ENCODE measurements around the gene NRXN3.

The NRXN3 gene

DNA sequence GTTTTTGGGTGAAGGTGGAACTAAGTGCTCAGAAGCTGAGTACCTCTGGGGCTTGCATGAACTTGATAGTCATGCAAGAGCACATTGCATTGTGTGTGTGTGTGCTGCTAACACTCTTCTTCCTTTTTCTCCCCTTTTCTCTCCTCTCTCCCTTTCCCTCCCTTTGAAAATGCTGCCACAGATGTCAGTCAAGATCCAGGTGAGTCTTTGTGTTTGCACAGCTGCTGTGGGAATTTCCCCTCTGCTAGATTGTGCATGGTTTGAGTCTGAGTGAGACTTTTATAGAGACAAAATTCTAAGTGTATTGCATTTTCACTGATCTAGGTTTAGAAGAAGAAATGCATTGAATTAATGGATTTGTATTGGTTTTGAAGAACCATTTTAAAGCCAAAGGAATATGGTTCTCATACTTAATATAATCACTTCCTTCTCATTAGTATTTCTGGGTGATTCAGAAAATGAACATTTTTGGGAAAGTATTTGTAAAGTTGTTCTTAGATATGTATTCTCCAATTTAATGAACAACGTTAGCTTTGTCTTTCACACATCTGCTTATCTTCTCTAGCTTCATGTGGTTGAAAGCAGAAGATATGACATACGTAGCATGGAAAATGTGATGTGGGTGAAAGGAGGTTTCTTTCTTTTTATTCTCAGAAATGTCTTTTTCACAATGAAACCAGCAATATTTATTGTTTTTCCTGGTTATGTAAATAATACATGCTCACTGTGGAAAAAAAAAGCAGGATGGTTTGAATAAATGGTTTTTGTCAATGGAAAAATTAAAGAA lies 108.5 kb downstream of the NRXN3 start:
- no peak for TF ChIP-seq CTCF (IDR thresholded peaks at IDR 0.05; ENCODE audit: low read depth, low read length, missing control alignments)
- H3K4me3 ChIP-seq (ENCODE audit: low read depth, low read length) = no peak overlapping the region
- no peak for DNase-seq (ENCODE audit: low read depth)

DNA sequence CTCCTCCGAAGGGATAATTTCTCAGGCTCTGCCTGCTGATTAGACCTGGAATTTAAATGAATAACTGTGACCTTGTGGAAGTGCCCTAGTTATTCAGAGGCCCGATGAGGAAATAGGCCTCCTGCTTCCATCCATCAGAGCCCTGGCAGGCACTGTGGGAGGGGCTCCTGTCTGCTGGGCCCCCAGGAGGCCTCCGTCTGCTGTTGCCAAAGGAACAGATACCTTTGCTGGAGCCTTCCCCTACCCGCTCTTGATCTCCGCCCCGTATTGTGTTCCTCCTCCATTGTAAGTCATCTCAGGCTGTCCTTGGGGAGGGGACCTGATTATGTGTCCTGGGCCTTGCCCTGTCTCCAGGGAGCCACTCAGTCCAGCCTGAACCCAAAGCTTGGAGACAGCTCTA lies 112.3 kb downstream of the NRXN3 start:
- no peak overlapping the region for H3K4me3 ChIP-seq (ENCODE audit: low read depth, low read length)
- TF ChIP-seq CTCF (IDR thresholded peaks at IDR 0.05; ENCODE audit: low read depth, low read length, missing control alignments) = no peak
- DNase-seq (ENCODE audit: low read depth) = no peak

- TF ChIP-seq CTCF (IDR thresholded peaks at IDR 0.05; ENCODE audit: low read depth, low read length, missing control alignments) = no peak
- no peak overlapping the region for H3K4me3 ChIP-seq (ENCODE audit: low read depth, low read length)
- DNase-seq (ENCODE audit: low read depth) = no peak
Measured at GRCh38 chr14:78286210-78286609, 116.0 kb downstream of the NRXN3 start.

- DNase-seq (ENCODE audit: low read depth) = no peak
- no peak overlapping the region for H3K4me3 ChIP-seq (ENCODE audit: low read depth, low read length)
- no peak for TF ChIP-seq CTCF (IDR thresholded peaks at IDR 0.05; ENCODE audit: low read depth, low read length, missing control alignments)
Measured at GRCh38 chr14:78292003-78292402, 121.8 kb downstream of the NRXN3 start.

DNA sequence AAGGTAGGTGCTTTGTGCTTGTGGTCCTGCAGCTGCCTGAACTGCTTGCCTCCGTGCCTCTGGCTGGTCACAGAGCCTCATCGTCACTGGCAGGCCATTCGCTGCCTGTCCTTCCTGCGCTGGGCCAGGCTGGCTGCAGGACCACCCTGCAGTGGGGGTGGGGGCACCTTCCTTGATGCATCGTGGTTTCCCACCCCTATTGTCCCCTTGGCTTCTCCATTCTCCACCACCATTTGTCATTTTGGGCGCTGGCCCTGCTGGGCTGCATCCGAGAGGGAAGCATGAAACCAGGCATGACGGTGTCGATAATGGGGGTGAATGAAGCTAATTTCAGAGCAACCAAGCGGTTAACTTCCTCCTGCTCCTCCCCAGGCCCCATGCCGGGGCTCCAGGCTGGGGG lies 127.7 kb downstream of the NRXN3 start:
- H3K4me3 ChIP-seq (ENCODE audit: low read depth, low read length) = no peak overlapping the region
- no peak for DNase-seq (ENCODE audit: low read depth)
- no peak for TF ChIP-seq CTCF (IDR thresholded peaks at IDR 0.05; ENCODE audit: low read depth, low read length, missing control alignments)

DNA sequence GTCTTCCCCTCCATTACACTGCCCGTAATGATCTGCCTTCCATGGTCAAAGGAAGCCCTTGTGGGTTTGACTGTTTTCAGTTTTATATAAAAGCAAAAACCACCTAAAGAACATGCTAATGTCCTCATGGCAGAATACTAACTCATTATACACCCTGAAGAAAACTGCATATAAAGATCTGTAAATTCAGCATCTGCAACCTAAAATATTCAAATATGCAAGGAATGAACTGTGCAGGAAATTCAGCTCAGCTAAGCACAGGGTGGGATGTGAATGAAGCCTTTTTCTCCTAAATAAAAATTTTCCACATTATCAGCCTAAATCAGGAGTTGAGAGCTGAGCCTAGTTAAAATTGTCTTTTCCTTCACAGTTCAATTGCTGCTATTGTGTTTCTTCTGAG lies 128.1 kb downstream of the NRXN3 start:
- no peak for DNase-seq (ENCODE audit: low read depth)
- no peak overlapping the region for H3K4me3 ChIP-seq (ENCODE audit: low read depth, low read length)
- no peak for TF ChIP-seq CTCF (IDR thresholded peaks at IDR 0.05; ENCODE audit: low read depth, low read length, missing control alignments)

- TF ChIP-seq CTCF (IDR thresholded peaks at IDR 0.05; ENCODE audit: low read depth, low read length, missing control alignments) = no peak
- no peak overlapping the region for H3K4me3 ChIP-seq (ENCODE audit: low read depth, low read length)
- no peak for DNase-seq (ENCODE audit: low read depth)
Measured at GRCh38 chr14:78302841-78303240, 132.7 kb downstream of the NRXN3 start.
